ENCODE results near the gene PSME2. TPM values are rescaled to one million over a fixed set of nuclear protein-coding genes. Genes with fewer than 3 reads are reported as not detected.

Gene PSME2
- total RNA-seq, 1 experiment from 2014 or later: 174 TPM

GRCh38 chr14:24160850-24161804 is 14.7 kb upstream of the PSME2 start, which contains the start of gene IRF9:
IRF9 (plus strand) TSS chr14:24161265; CDS start chr14:24162145, 880 bp downstream.
- peak; percentile 94 for DNase-seq (ENCODE audit: low read depth, low spot score)
- in situ Hi-C loops (cut with HindIII; ENCODE audit: low pct_unique_long_range_greater_than_20kb, low sequenced_read_pairs): no loop called here

- no peak for DNase-seq (ENCODE audit: low read depth, low spot score)
- in situ Hi-C loops (cut with HindIII; ENCODE audit: low pct_unique_long_range_greater_than_20kb, low sequenced_read_pairs): no loop called here
Measured at GRCh38 chr14:24160499-24160849, 14.1 kb upstream of the PSME2 start.

GRCh38 chr14:24159777-24160498 is 13.5 kb upstream of the PSME2 start:
- DNase-seq (ENCODE audit: low read depth, low spot score): no peak
- in situ Hi-C loops (cut with HindIII; ENCODE audit: low pct_unique_long_range_greater_than_20kb, low sequenced_read_pairs): no loop called here

- DNase-seq (ENCODE audit: low read depth, low spot score): no peak
- in situ Hi-C loops (cut with HindIII; ENCODE audit: low pct_unique_long_range_greater_than_20kb, low sequenced_read_pairs): no loop called here
Measured at GRCh38 chr14:24157331-24157730, 10.9 kb upstream of the PSME2 start.

GRCh38 chr14:24156840-24157239 is 10.4 kb upstream of the PSME2 start:
- in situ Hi-C loops (cut with HindIII; ENCODE audit: low pct_unique_long_range_greater_than_20kb, low sequenced_read_pairs): no loop called here
- no peak for DNase-seq (ENCODE audit: low read depth, low spot score)

- in situ Hi-C loops (cut with HindIII; ENCODE audit: low pct_unique_long_range_greater_than_20kb, low sequenced_read_pairs): no loop called here
- no peak for DNase-seq (ENCODE audit: low read depth, low spot score)
Measured at GRCh38 chr14:24155100-24155499, 8.7 kb upstream of the PSME2 start.

- in situ Hi-C loops (cut with HindIII; ENCODE audit: low pct_unique_long_range_greater_than_20kb, low sequenced_read_pairs): no loop called here
Measured at GRCh38 chr14:24151404-24152080, 5.1 kb upstream of the PSME2 start.

GRCh38 chr14:24150993-24151392 is 4.6 kb upstream of the PSME2 start:
- no peak for DNase-seq (ENCODE audit: low read depth, low spot score)
- in situ Hi-C loops (cut with HindIII; ENCODE audit: low pct_unique_long_range_greater_than_20kb, low sequenced_read_pairs): no loop called here

More at GRCh38 chr14:24151404-24152080, 5.1 kb upstream of the PSME2 start:
- no peak for DNase-seq (ENCODE audit: low read depth, low spot score)

- in situ Hi-C loops (cut with HindIII; ENCODE audit: low pct_unique_long_range_greater_than_20kb, low sequenced_read_pairs): no loop called here
- no peak for DNase-seq (ENCODE audit: low read depth, low spot score)
Measured at GRCh38 chr14:24150567-24150966, 4.2 kb upstream of the PSME2 start.

GRCh38 chr14:24150061-24150460 is 3.7 kb upstream of the PSME2 start:
- DNase-seq (ENCODE audit: low read depth, low spot score): no peak

GRCh38 chr14:24149302-24149969 is 3.0 kb upstream of the PSME2 start:
- DNase-seq (ENCODE audit: low read depth, low spot score): no peak
- in situ Hi-C loops (cut with HindIII; ENCODE audit: low pct_unique_long_range_greater_than_20kb, low sequenced_read_pairs): no loop called here

More at GRCh38 chr14:24150061-24150460, 3.7 kb upstream of the PSME2 start:
- in situ Hi-C loops (cut with HindIII; ENCODE audit: low pct_unique_long_range_greater_than_20kb, low sequenced_read_pairs): no loop called here

GRCh38 chr14:24147761-24148428 is 1.5 kb upstream of the PSME2 start:
- DNase-seq (ENCODE audit: low read depth, low spot score): no peak
- in situ Hi-C loops (cut with HindIII; ENCODE audit: low pct_unique_long_range_greater_than_20kb, low sequenced_read_pairs): no loop called here

- peak; percentile 97 for DNase-seq (ENCODE audit: low read depth, low spot score)
- in situ Hi-C loops (cut with HindIII; ENCODE audit: low pct_unique_long_range_greater_than_20kb, low sequenced_read_pairs): no loop called here
Measured at GRCh38 chr14:24146978-24147760, 759 bp upstream of the PSME2 start, which contains the start of gene RNF31. RNF31 (plus strand) TSS chr14:24147498; CDS start chr14:24147699, 201 bp downstream.

- no peak for DNase-seq (ENCODE audit: low read depth, low spot score)
- in situ Hi-C loops (cut with HindIII; ENCODE audit: low pct_unique_long_range_greater_than_20kb, low sequenced_read_pairs): no loop called here
Measured at GRCh38 chr14:24145690-24146452, 539 bp downstream of the PSME2 start.

- in situ Hi-C loops (cut with HindIII; ENCODE audit: low pct_unique_long_range_greater_than_20kb, low sequenced_read_pairs): no loop called here
- DNase-seq (ENCODE audit: low read depth, low spot score): no peak
Measured at GRCh38 chr14:24145219-24145618, 1.2 kb downstream of the PSME2 start.

- no peak for DNase-seq (ENCODE audit: low read depth, low spot score)
- in situ Hi-C loops (cut with HindIII; ENCODE audit: low pct_unique_long_range_greater_than_20kb, low sequenced_read_pairs): no loop called here
Measured at GRCh38 chr14:24144451-24144850, 2.0 kb downstream of the PSME2 start.

All from SK-MEL-5 (cell line).